Erythroblast (primary cell): ENCODE results near the gene GMNN.

ENCODE experiments used
- GATA1 ChIP-seq: IDR thresholded peaks from 2 replicates; pipeline ENCODE4 v1.6.1; 2011; ENCODE audit warnings: low read depth, mild to moderate bottlenecking, control low read depth, low read length, moderate library complexity
- POLR2A ChIP-seq: IDR thresholded peaks from 2 replicates; pipeline ENCODE4 v1.6.1; 2011; ENCODE audit warnings: mild to moderate bottlenecking, low read length

- TF ChIP-seq POLR2A = no peak
- TF ChIP-seq GATA1 = no peak
Measured at GRCh38 chr6:24821860-24822444, 47.2 kb downstream of the GMNN start.
